ENCODE data around the gene LRFN5. TPM values are rescaled to one million over a fixed set of nuclear protein-coding genes. Genes with fewer than 3 reads are reported as not detected.

Gene LRFN5
- total and polyA plus RNA-seq, 9 of the 15 experiments (the other 6 are each of a cell fraction or from before 2014, with no cell fraction given): 0.01 to 0.27 (median 0.09) TPM; not detected in 1

DNA sequence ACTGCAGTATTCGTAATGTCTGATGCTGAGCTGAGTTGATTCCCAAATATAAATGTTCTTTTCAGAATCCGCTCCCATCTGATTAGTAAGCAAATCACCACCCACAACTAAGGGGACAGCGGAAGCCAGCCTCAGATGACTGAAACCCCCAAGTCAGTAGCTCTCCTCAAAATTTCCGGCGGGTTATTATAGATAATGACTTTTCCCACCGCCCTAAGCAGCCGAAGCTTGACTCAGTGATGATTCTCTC is 469 bp upstream of the LRFN5 start:
- ATAC-seq: no peak
- CTCF ChIA-PET (ENCODE audit: low intra/inter-chr PET ratio): no interaction called here
- WGBS (ENCODE audit: insufficient coverage, low coverage, missing lambda C conversion rate): 8% methylated on average over 7 of the region's 7 CpGs
- no peaks in the 10 kb centered on the region for H3K36me3 ChIP-seq (ENCODE audit: control insufficient read depth, insufficient read depth, low read length)
- intact Hi-C loops (cut with micrococcal nuclease) (no loop called here), in situ Hi-C loops (cut with MboI) (no loop called here)
- H3K4me3 ChIP-seq: peak overlapping the region; percentile 29; the same call in 1 of the 2 replicates
- H3K9me1 ChIP-seq (ENCODE audit: control insufficient read depth, insufficient read depth, low read length): no peaks in the 10 kb centered on the region
- H3K4me2 ChIP-seq (ENCODE audit: insufficient read depth, low read length): 0 out of 2 replicates have a peak overlapping the region, but pooled peaks have one; percentile 11
- POLR2A ChIA-PET: no interaction called here
- DNase-seq (ENCODE audit: extremely low read depth in 1 of 4, low spot score in 3 of 4): no peak
- H3K27ac ChIP-seq (ENCODE audit: extremely low read depth, low read depth, low read length): no peak overlapping the region
- no peak overlapping the region for H3K9ac ChIP-seq (ENCODE audit: insufficient read depth in 1 of 2, low read depth in 2 of 2, low read length in 2 of 2)
- no peaks in the 10 kb centered on the region for H3K79me2 ChIP-seq (ENCODE audit: control insufficient read depth, insufficient read depth, low read length)
- no peaks in the 10 kb centered on the region for H4K20me1 ChIP-seq (replicated peaks; ENCODE audit: control insufficient read depth, insufficient read depth, low read length)
- no peak for FAIRE-seq
- TF ChIP-seq DACH1 (IDR thresholded peaks at IDR 0.05; ENCODE audit: partially characterized antibody) (no peak), SMAD3 (CRISPR knock-in tag; conservative IDR thresholded peaks at IDR 0.05) (no peak), HIVEP1 (CRISPR knock-in tag; IDR thresholded peaks at IDR 0.05) (no peak), MAFF (IDR thresholded peaks at IDR 0.05; ENCODE audit: low read length) (no peak), ZHX1 (conservative IDR thresholded peaks at IDR 0.05; ENCODE audit: low read length) (no peak), MTF1 (CRISPR knock-in tag; IDR thresholded peaks at IDR 0.05; ENCODE audit: borderline replicate concordance) (no peak), ETS1 (conservative IDR thresholded peaks at IDR 0.05; ENCODE audit: control insufficient read depth, low read depth, low read length) (no peak), SIX5 (IDR thresholded peaks at IDR 0.05; ENCODE audit: borderline replicate concordance in 1 of 2, insufficient read depth in 1 of 2, low read depth in 1 of 2, low read length in 2 of 2) (no peak), ZNF780A (CRISPR knock-in tag; IDR thresholded peaks at IDR 0.05) (no peak), POLR2A (conservative IDR thresholded peaks at IDR 0.05) (no peak), CBX2 (IDR thresholded peaks at IDR 0.05; ENCODE audit: insufficient read depth, low read length, poor library complexity, severe bottlenecking) (no peak), TEAD4 (IDR thresholded peaks at IDR 0.05; ENCODE audit: low read length) (no peak), TEAD4 (CRISPR knock-in tag; IDR thresholded peaks at IDR 0.05; ENCODE audit: borderline replicate concordance) (no peak), NFIC (IDR thresholded peaks at IDR 0.05) (no peak), FIP1L1 (IDR thresholded peaks at IDR 0.05; ENCODE audit: low read depth, low read length, poor library complexity, severe bottlenecking) (no peak), GABPB1 (CRISPR knock-in tag; IDR thresholded peaks at IDR 0.05) (no peak)
- TF ChIP-seq, protein P1, sequence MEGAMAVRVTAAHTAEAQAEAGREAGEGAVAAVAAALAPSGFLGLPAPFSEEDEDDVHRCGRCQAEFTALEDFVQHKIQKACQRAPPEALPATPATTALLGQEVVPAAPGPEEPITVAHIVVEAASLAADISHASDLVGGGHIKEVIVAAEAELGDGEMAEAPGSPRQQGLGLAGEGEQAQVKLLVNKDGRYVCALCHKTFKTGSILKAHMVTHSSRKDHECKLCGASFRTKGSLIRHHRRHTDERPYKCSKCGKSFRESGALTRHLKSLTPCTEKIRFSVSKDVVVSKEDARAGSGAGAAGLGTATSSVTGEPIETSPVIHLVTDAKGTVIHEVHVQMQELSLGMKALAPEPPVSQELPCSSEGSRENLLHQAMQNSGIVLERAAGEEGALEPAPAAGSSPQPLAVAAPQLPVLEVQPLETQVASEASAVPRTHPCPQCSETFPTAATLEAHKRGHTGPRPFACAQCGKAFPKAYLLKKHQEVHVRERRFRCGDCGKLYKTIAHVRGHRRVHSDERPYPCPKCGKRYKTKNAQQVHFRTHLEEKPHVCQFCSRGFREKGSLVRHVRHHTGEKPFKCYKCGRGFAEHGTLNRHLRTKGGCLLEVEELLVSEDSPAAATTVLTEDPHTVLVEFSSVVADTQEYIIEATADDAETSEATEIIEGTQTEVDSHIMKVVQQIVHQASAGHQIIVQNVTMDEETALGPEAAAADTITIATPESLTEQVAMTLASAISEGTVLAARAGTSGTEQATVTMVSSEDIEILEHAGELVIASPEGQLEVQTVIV (CRISPR knock-in tag; IDR thresholded peaks at IDR 0.05; ENCODE audit: borderline replicate concordance): no peak
- H3K9me3 ChIP-seq (replicated peaks; ENCODE audit: control insufficient read depth, insufficient read depth, low read depth, low read length): no peaks in the 10 kb centered on the region
- no peak overlapping the region for H2AFZ ChIP-seq (ENCODE audit: low read depth, low read length)
- H3K27me3 ChIP-seq (ENCODE audit: control insufficient read depth in 2 of 2, insufficient read depth in 2 of 2, low read length in 2 of 2): no peaks in the 10 kb centered on the region; a peak in 1 of 5 replicates
- no peaks in the 10 kb centered on the region for H3K4me1 ChIP-seq (replicated peaks in 1 of 2; ENCODE audit: control insufficient read depth in 2 of 2, insufficient read depth in 2 of 2, low read length in 2 of 2)
- BruUV-seq (replicated peaks): no TSS peak

All from K562 (cell line).